ENCODE measurements around the gene CNOT1.

GRCh38 chr16:58497935-58498334, 131.7 kb downstream of the CNOT1 start:
- no peak for TF ChIP-seq CTCF (IDR thresholded peaks at IDR 0.05)
- no peak for TF ChIP-seq POLR2A (IDR thresholded peaks at IDR 0.05)

Measured in adrenal gland (tissue), 5 donors.